ENCODE data around the gene FRMD1. TPM values are rescaled to one million over a fixed set of nuclear protein-coding genes. Genes with fewer than 3 reads are reported as not detected.

FRMD1 gene
- total and polyA plus RNA-seq, 2 of the 8 experiments (the other 6 are each of a cell fraction or from before 2014, with no cell fraction given): 0.36 TPM; not detected in 1

DNA sequence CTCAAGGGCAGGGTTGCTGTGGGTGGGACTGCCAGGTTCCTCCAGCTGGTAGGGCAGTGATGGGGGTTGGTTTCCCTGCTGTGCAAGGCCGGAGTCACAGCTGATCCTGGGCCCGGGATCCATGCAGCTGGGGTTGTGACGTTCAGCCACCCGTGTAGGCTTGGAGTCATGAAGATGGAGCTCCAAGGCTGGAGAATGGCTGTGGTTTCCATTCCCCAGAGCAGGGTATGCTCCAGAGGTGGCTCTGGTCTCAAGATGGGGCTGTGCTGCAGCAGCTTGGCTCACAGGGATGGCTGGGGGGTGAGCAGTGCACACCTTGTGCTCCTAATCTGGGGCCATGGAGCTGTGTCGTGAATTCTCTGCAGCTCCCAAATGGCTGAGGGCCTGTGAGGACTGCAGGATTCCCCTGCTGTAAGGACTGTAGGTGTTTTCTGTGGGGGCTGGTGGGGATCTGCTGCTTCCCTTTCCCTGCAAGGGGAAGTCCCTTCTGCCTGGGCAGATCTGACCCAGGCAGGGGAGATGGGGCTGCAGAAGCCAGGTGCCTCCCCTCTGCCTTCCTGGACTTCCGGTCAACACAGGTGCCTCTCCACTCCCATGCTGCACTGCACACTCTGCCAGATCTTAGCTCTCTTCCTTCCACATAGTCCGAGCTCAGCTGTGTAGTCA lies 65.6 kb downstream of the FRMD1 start (continued):
- TF ChIP-seq, protein P1, sequence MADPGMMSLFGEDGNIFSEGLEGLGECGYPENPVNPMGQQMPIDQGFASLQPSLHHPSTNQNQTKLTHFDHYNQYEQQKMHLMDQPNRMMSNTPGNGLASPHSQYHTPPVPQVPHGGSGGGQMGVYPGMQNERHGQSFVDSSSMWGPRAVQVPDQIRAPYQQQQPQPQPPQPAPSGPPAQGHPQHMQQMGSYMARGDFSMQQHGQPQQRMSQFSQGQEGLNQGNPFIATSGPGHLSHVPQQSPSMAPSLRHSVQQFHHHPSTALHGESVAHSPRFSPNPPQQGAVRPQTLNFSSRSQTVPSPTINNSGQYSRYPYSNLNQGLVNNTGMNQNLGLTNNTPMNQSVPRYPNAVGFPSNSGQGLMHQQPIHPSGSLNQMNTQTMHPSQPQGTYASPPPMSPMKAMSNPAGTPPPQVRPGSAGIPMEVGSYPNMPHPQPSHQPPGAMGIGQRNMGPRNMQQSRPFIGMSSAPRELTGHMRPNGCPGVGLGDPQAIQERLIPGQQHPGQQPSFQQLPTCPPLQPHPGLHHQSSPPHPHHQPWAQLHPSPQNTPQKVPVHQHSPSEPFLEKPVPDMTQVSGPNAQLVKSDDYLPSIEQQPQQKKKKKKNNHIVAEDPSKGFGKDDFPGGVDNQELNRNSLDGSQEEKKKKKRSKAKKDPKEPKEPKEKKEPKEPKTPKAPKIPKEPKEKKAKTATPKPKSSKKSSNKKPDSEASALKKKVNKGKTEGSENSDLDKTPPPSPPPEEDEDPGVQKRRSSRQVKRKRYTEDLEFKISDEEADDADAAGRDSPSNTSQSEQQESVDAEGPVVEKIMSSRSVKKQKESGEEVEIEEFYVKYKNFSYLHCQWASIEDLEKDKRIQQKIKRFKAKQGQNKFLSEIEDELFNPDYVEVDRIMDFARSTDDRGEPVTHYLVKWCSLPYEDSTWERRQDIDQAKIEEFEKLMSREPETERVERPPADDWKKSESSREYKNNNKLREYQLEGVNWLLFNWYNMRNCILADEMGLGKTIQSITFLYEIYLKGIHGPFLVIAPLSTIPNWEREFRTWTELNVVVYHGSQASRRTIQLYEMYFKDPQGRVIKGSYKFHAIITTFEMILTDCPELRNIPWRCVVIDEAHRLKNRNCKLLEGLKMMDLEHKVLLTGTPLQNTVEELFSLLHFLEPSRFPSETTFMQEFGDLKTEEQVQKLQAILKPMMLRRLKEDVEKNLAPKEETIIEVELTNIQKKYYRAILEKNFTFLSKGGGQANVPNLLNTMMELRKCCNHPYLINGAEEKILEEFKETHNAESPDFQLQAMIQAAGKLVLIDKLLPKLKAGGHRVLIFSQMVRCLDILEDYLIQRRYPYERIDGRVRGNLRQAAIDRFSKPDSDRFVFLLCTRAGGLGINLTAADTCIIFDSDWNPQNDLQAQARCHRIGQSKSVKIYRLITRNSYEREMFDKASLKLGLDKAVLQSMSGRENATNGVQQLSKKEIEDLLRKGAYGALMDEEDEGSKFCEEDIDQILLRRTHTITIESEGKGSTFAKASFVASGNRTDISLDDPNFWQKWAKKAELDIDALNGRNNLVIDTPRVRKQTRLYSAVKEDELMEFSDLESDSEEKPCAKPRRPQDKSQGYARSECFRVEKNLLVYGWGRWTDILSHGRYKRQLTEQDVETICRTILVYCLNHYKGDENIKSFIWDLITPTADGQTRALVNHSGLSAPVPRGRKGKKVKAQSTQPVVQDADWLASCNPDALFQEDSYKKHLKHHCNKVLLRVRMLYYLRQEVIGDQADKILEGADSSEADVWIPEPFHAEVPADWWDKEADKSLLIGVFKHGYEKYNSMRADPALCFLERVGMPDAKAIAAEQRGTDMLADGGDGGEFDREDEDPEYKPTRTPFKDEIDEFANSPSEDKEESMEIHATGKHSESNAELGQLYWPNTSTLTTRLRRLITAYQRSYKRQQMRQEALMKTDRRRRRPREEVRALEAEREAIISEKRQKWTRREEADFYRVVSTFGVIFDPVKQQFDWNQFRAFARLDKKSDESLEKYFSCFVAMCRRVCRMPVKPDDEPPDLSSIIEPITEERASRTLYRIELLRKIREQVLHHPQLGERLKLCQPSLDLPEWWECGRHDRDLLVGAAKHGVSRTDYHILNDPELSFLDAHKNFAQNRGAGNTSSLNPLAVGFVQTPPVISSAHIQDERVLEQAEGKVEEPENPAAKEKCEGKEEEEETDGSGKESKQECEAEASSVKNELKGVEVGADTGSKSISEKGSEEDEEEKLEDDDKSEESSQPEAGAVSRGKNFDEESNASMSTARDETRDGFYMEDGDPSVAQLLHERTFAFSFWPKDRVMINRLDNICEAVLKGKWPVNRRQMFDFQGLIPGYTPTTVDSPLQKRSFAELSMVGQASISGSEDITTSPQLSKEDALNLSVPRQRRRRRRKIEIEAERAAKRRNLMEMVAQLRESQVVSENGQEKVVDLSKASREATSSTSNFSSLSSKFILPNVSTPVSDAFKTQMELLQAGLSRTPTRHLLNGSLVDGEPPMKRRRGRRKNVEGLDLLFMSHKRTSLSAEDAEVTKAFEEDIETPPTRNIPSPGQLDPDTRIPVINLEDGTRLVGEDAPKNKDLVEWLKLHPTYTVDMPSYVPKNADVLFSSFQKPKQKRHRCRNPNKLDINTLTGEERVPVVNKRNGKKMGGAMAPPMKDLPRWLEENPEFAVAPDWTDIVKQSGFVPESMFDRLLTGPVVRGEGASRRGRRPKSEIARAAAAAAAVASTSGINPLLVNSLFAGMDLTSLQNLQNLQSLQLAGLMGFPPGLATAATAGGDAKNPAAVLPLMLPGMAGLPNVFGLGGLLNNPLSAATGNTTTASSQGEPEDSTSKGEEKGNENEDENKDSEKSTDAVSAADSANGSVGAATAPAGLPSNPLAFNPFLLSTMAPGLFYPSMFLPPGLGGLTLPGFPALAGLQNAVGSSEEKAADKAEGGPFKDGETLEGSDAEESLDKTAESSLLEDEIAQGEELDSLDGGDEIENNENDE (IDR thresholded peaks at IDR 0.05; ENCODE audit: insufficient replicate concordance, low read length): no peak
- no peak for TF ChIP-seq BRCA1 (IDR thresholded peaks at IDR 0.05; ENCODE audit: low read depth, low read length)
- no peak for TF ChIP-seq TEAD4 (IDR thresholded peaks at IDR 0.05; ENCODE audit: low read depth, low read length)
- TF ChIP-seq GTF2F1 (IDR thresholded peaks at IDR 0.05; ENCODE audit: borderline replicate concordance, low read depth, low read length): no peak
